Vagina (tissue), 2 donors: ENCODE data around the gene GBF1.

ENCODE experiments used
- POLR2A ChIP-seq, 2 donors: fragments of 450-650 bp; IDR thresholded peaks; one replicate each; pipeline ENCODE4 v1.6.1; 2017; ENCODE audit warnings: antibody characterized with exemption in 2 of 2, mild to moderate bottlenecking in 2 of 2, moderate library complexity in 2 of 2
- POLR2AphosphoS5 ChIP-seq, 2 donors: sonication (generic); formaldehyde crosslinking; IDR thresholded peaks; one replicate each; pipeline ENCODE4 v1.9.0; 2017; ENCODE audit warnings: antibody characterized with exemption in 2 of 2, mild to moderate bottlenecking in 2 of 2, low read depth in 1 of 2; ENCODE audit not compliant: insufficient read depth in 1 of 2

- TF ChIP-seq POLR2AphosphoS5 (IDR thresholded peaks at IDR 0.05; ENCODE audit: insufficient read depth in 1 of 2, low read depth in 1 of 2): no peak
- no peak for TF ChIP-seq POLR2A (IDR thresholded peaks at IDR 0.05)
These were observed 176.1 kb downstream of the GBF1 start for GRCh38 chr10:102421507-102421756.
